Activated naive CD8-positive, alpha-beta T cell treated with anti-CD3 and anti-CD28 coated beads, Interleukin-2, amount 50 U/mL, for 16 hours (primary cell): ENCODE measurements around the gene HAPLN3.

Experiments
- DNase-seq: peaks from one replicate; pipeline ENCODE4 v3.0.0-alpha.2; 2020; ENCODE audit warnings: low read depth, low spot score

Gene HAPLN3

DNA sequence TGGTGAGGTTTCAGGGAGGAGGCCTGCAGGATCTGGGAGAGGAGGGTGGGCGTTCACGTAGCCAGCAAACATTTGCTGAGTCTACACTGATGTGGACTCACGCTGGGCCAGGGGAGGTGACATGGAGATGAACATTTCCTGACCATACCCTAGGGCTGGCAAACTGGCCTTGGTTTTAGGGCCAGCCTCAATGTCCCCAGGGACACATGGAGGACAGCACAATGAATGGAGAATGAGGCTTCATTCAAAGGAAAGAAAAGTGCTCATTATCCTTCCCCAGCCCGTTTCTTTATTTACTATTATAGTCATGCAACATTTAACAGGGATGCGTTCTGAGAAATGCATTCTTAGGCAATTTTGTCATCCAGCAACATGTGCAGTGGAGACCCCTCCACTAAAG is 65.3 kb downstream of the HAPLN3 start:
- no peak for DNase-seq

DNA sequence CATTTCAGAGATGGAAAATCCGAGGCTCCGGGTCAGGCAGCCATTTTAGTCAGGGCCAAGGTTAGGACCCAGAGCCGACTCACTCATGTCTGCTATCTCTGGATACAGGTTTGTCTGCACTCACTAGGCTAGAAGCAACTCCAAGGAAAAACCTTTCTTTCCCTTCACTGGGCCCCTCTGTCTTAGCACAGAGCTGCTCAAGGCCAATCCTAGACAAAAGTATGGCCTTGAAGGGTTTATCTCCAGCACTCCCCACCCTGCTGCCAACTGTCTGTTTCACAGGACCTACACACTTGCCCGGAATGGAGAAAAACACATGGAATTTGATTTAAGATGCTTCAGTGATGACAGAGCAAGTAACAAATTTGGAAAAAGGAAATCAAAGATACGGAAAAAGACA is 66.6 kb downstream of the HAPLN3 start:
- DNase-seq, result no peak
